Endodermal cell (in vitro differentiated cells): Measurements from ENCODE around the gene TAAR6. TPM values are rescaled to one million over a fixed set of nuclear protein-coding genes. Genes with fewer than 3 reads are reported as not detected.

ENCODE experiments used
- DNase-seq: peaks from one replicate; pipeline ENCODE4 v3.0.0-alpha.2; 2017
- H3K27ac ChIP-seq: 2 replicates; pipeline ENCODE4 v1.5.1; 2013; ENCODE audit warnings: mild to moderate bottlenecking, low read depth, low read length, moderate library complexity
- H3K27me3 ChIP-seq: 2 replicates; pipeline ENCODE4 v1.6.1; 2013; ENCODE audit warnings: mild to moderate bottlenecking, low read length, moderate library complexity; ENCODE audit not compliant: insufficient read depth, control insufficient read depth, poor library complexity, severe bottlenecking
- H3K36me3 ChIP-seq: 2 replicates; pipeline ENCODE4 v1.7.0; 2013; ENCODE audit warnings: mild to moderate bottlenecking, low read length, moderate library complexity; ENCODE audit not compliant: control insufficient read depth, insufficient read depth
- H3K4me1 ChIP-seq: one replicate; pipeline ENCODE4 v1.7.0; 2013; ENCODE audit warnings: low read length; ENCODE audit not compliant: control insufficient read depth, insufficient read depth
- H3K4me3 ChIP-seq: 2 replicates; pipeline ENCODE4 v1.5.1; 2013; ENCODE audit warnings: mild to moderate bottlenecking, low read length, moderate library complexity
- H3K9ac ChIP-seq: 2 replicates; pipeline ENCODE4 v1.6.1; 2013; ENCODE audit warnings: mild to moderate bottlenecking, low read length, moderate library complexity; ENCODE audit not compliant: poor library complexity, severe bottlenecking; ENCODE audit errors: extremely low read depth
- H3K9me3 ChIP-seq: 2 replicates; pipeline ENCODE4 v1.6.1; 2013; ENCODE audit warnings: mild to moderate bottlenecking, low read length, moderate library complexity; ENCODE audit not compliant: control insufficient read depth
- H3K27ac Mint-ChIP-seq: 2 replicates; pipeline ENCODE4 v1.8.0; 2020; ENCODE audit warnings: mixed read lengths
- H3K27me3 Mint-ChIP-seq: 2 replicates; pipeline ENCODE4 v1.8.0; 2021; ENCODE audit warnings: mild to moderate bottlenecking, mixed read lengths; ENCODE audit not compliant: insufficient read depth
- H3K36me3 Mint-ChIP-seq: 2 replicates; pipeline ENCODE4 v1.8.0; 2020; ENCODE audit warnings: low read depth, mixed read lengths
- H3K4me1 Mint-ChIP-seq: 2 replicates; pipeline ENCODE4 v1.8.0; 2020; ENCODE audit warnings: mixed read lengths
- H3K4me3 Mint-ChIP-seq: 2 replicates; pipeline ENCODE4 v1.8.0; 2020; ENCODE audit warnings: mild to moderate bottlenecking, moderate library complexity, mixed read lengths
- H3K9me3 Mint-ChIP-seq: 2 replicates; pipeline ENCODE4 v1.8.0; 2020; ENCODE audit warnings: mild to moderate bottlenecking, mixed read lengths
- WGBS, 2 experiments: methylation state at CpG; one replicate each; pipeline versions ENCODE4 v1.1.5 to v1.1.7; 2013; ENCODE audit warnings: missing lambda C conversion rate in 2 of 2, mixed read lengths in 1 of 2; ENCODE audit not compliant: insufficient coverage in 1 of 2, insufficient read length in 1 of 2; 5-methylcytosine and 5-hydroxymethylcytosine counted together
- total RNA-seq, 2 donors: library from RNA; stranded (reverse); fragmentation: NEBNext Ultra II Directional in 1 of 2; extraction: Animal tissue kit (Norgen Biotek cat#: 25700) in 1 of 2; gene quantifications; 2 replicates in 1 of 2; 3 replicates in 1 of 2; pipeline ENCODE4 v1.2.1, GENCODE V29; 2021
- TF ChIP-seq, protein P1 (sequence below): fragments of 200-600 bp; sonication (generic); conservative IDR thresholded peaks from 2 replicates; pipeline ENCODE4 v1.5.0; 2021; ENCODE audit warnings: antibody characterized with exemption, mild to moderate bottlenecking

TAAR6 gene
- total RNA-seq, 2 donors from 2014 or later = not detected

DNA sequence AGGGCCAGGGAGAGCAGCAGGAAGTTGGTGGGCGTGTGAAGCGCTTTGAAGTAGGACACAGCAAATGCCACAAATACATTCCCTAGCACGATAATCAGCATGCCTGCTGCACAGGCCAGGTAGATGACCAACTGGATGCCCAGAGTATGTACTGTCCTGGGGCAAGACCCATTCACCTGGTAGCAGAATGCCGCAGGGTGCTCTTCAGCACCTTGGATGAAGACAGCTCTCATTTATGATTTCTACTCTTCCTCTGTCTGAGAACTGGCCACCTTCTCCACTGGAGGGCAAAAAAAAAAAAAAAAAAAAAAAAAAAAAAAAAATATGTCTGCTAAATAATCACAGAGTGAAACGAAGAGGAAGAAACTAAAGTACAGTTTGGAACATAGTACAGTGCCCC, 19.3 kb downstream of the TAAR6 start, which contains the start of gene TAAR5:
Gene TAAR5 (minus strand): TSS at position 288 of the 400 bp plus-strand sequence. CDS start 55 bp downstream, at position 233.
- Histone ChIP-seq H3K9me3 (no peaks in the 10 kb centered on the region), H3K36me3 (no peaks in the 10 kb centered on the region), H3K4me3 (no peak within 1 kb of the TSS), H3K4me1 (no peaks in the 10 kb centered on the region), H3K27ac (no peak within 1 kb of the TSS), H3K27me3 (no peaks in the 10 kb centered on the region), H3K9ac (no peak within 1 kb of the TSS)
- no peak within 1 kb of the TSS for H3K27ac Mint-ChIP-seq
- H3K36me3 Mint-ChIP-seq = no peaks in the 10 kb centered on the region
- 88 to 97% methylated on average over 5 of the region's 5 CpGs for WGBS, 2 experiments
- TF ChIP-seq, protein P1, sequence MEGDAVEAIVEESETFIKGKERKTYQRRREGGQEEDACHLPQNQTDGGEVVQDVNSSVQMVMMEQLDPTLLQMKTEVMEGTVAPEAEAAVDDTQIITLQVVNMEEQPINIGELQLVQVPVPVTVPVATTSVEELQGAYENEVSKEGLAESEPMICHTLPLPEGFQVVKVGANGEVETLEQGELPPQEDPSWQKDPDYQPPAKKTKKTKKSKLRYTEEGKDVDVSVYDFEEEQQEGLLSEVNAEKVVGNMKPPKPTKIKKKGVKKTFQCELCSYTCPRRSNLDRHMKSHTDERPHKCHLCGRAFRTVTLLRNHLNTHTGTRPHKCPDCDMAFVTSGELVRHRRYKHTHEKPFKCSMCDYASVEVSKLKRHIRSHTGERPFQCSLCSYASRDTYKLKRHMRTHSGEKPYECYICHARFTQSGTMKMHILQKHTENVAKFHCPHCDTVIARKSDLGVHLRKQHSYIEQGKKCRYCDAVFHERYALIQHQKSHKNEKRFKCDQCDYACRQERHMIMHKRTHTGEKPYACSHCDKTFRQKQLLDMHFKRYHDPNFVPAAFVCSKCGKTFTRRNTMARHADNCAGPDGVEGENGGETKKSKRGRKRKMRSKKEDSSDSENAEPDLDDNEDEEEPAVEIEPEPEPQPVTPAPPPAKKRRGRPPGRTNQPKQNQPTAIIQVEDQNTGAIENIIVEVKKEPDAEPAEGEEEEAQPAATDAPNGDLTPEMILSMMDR = no peak
- no peak within 1 kb of the TSS for H3K4me3 Mint-ChIP-seq
- no peaks in the 10 kb centered on the region for H3K4me1 Mint-ChIP-seq
- no peak for DNase-seq
- peaks cover 3% of the 10 kb centered on the region for H3K27me3 Mint-ChIP-seq
- no peaks in the 10 kb centered on the region for H3K9me3 Mint-ChIP-seq

DNA sequence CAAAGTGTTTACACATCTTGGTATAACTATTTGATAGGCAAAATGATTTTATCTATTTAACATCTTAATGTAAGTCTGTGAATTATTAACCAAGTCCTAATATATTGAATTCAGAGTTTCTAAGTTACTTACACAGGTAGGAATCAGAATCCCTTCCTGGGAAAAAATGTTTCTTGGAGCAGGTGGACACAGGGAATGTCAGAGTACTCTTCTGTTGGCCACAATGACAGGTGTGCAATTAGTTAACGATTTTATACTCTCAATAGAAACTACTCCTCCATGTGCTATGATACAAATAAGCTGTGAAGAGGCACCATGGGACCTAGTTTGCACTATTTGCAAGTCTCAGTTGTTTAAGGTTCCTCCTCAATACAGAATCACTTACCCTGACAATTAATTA, 20.2 kb downstream of the TAAR6 start:
- no peaks in the 10 kb centered on the region for H3K4me1 Mint-ChIP-seq
- H3K36me3 Mint-ChIP-seq = no peaks in the 10 kb centered on the region
- H3K9me3 ChIP-seq = no peaks in the 10 kb centered on the region
- WGBS, 2 experiments = 100% methylated on average over 1 of the region's 1 CpG; no CpG with 5 or more reads in 1 of the 2 experiments
- no peaks in the 10 kb centered on the region for H3K27me3 ChIP-seq
- no peaks in the 10 kb centered on the region for H3K4me1 ChIP-seq
- H3K27me3 Mint-ChIP-seq = peaks cover 3% of the 10 kb centered on the region
- no peak overlapping the region for H3K9ac ChIP-seq
- no peak overlapping the region for H3K4me3 ChIP-seq
- H3K9me3 Mint-ChIP-seq = no peaks in the 10 kb centered on the region
- H3K4me3 Mint-ChIP-seq = no peak overlapping the region
- TF ChIP-seq, protein P1 = no peak
- no peak for DNase-seq
- no peak overlapping the region for H3K27ac ChIP-seq
- H3K36me3 ChIP-seq = no peaks in the 10 kb centered on the region
- no peak overlapping the region for H3K27ac Mint-ChIP-seq

DNA sequence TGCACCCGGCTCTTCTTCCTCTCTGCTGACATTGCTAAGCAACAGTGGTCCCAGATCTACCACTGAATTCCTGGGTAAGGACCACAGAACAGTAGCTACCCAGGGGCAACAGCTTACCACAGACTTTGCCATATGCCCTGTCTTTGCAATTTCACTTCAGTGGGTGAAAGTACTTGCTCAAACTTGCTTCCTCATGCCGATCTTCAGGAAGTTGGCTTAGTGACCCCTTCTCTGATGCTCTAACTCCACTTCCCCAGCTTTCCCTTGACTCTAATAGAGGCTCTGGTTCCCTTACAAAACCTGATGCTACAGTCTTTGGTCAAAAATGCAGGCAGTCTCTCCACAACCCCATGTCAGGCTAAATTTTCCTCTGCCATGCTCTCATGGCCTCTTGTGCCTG, 22.7 kb downstream of the TAAR6 start:
- Mint-ChIP-seq H3K9me3 (no peaks in the 10 kb centered on the region), H3K4me3 (no peak overlapping the region), H3K27me3 (peaks cover 3% of the 10 kb centered on the region), H3K27ac (no peak overlapping the region), H3K4me1 (no peaks in the 10 kb centered on the region), H3K36me3 (no peaks in the 10 kb centered on the region)
- H3K27ac ChIP-seq = no peak overlapping the region
- H3K4me3 ChIP-seq = no peak overlapping the region
- 91 to 100% methylated on average over 2 of the region's 2 CpGs for WGBS, 2 experiments
- no peaks in the 10 kb centered on the region for H3K4me1 ChIP-seq
- no peaks in the 10 kb centered on the region for H3K9me3 ChIP-seq
- no peaks in the 10 kb centered on the region for H3K27me3 ChIP-seq
- no peak for DNase-seq
- TF ChIP-seq, protein P1 = no peak
- H3K36me3 ChIP-seq = no peaks in the 10 kb centered on the region
- H3K9ac ChIP-seq = no peak overlapping the region
